HG03571 (cell line): ENCODE results near the gene EIF1AD.
A peak's percentile ranks its signal among the peaks of the same experiment; 100 is the strongest.
"Not testable (repeated sequence)": the region's sequence is repeated elsewhere in the genome, so short reads cannot be mapped to it uniquely, and the experiment has no call there.

Experiments used
- ATAC-seq: cut with Tn5 transposase; IDR thresholded peaks from one replicate; pipeline ENCODE4 v1.9.1; 2021; ENCODE audit not compliant: unreplicated experiment

Gene EIF1AD

GRCh38 chr11:66001942-66002647, at the start of gene EIF1AD, which contains the start of gene BANF1:
TSS of gene EIF1AD (minus strand) at chr11:66002157. CDS start at chr11:66000389, 1,768 bp downstream.
TSS of gene BANF1 (plus strand) at chr11:66002503. CDS start at chr11:66003251, 748 bp downstream.
- peak; percentile 60 for ATAC-seq

GRCh38 chr11:66051371-66051765, 49.4 kb upstream of the EIF1AD start:
- ATAC-seq = no peak

GRCh38 chr11:66050581-66051231, 48.7 kb upstream of the EIF1AD start:
- no peak for ATAC-seq

GRCh38 chr11:66048547-66049323, 46.8 kb upstream of the EIF1AD start, which contains the start of gene GAL3ST3:
TSS of gene GAL3ST3 (minus strand) at chr11:66049161. CDS start at chr11:66045415, 3,746 bp downstream.
- ATAC-seq = no peak

- no peak for ATAC-seq
Measured at GRCh38 chr11:66047541-66048365, 45.8 kb upstream of the EIF1AD start.

GRCh38 chr11:66046901-66047300, 44.9 kb upstream of the EIF1AD start:
- ATAC-seq = no peak

- no peak for ATAC-seq
Measured at GRCh38 chr11:66045177-66045639, 43.3 kb upstream of the EIF1AD start.

- no peak for ATAC-seq
Measured at GRCh38 chr11:66044757-66045156, 42.8 kb upstream of the EIF1AD start.

- no peak for ATAC-seq
Measured at GRCh38 chr11:66042996-66043906, 41.3 kb upstream of the EIF1AD start.

- ATAC-seq = no peak
Measured at GRCh38 chr11:66042227-66042995, 40.5 kb upstream of the EIF1AD start.

GRCh38 chr11:66039765-66040164, 37.8 kb upstream of the EIF1AD start:
- ATAC-seq = no peak

GRCh38 chr11:66037327-66037726, 35.4 kb upstream of the EIF1AD start:
- no peak for ATAC-seq

- ATAC-seq = no peak
Measured at GRCh38 chr11:66036334-66036710, 34.4 kb upstream of the EIF1AD start.

GRCh38 chr11:66035653-66036333, 33.8 kb upstream of the EIF1AD start:
- ATAC-seq = no peak

- ATAC-seq = no peak
Measured at GRCh38 chr11:66032957-66033735, 31.2 kb upstream of the EIF1AD start.

- ATAC-seq = no peak
Measured at GRCh38 chr11:66026017-66026529, 24.1 kb upstream of the EIF1AD start, which contains the start of gene CATSPER1. TSS of gene CATSPER1 (minus strand) at chr11:66026479. CDS start at chr11:66026379, 100 bp downstream.

GRCh38 chr11:66023186-66023440, 21.2 kb upstream of the EIF1AD start:
- not testable (repeated sequence) for ATAC-seq
